Lung (tissue), 12 donors: ENCODE results near the gene SKA1. TPM values are rescaled to one million over a fixed set of nuclear protein-coding genes. Genes with fewer than 3 reads are reported as not detected.
"Not testable (repeated sequence)": the region's sequence is repeated elsewhere in the genome, so short reads cannot be mapped to it uniquely, and the experiment has no call there.

Source experiments
- ATAC-seq: fragments of 200-7000 bp; cut with Tn5 transposase; one replicate; pipeline ENCODE4 v1.9.1; 2020; ENCODE audit warnings: moderate number of reproducible peaks; ENCODE audit not compliant: insufficient read depth, low FRiP score
- DNase-seq, 3 donors: peaks; one replicate each; pipeline ENCODE4 v3.0.0-alpha.2; 2013 to 2017
- H3K27ac ChIP-seq, 2 donors: one replicate each; pipeline ENCODE4 v1.5.1; 2013; ENCODE audit warnings: mild to moderate bottlenecking in 2 of 2, moderate library complexity in 2 of 2, control low read depth in 1 of 2, inconsistent platforms in 1 of 2, low read depth in 1 of 2, low read length in 1 of 2
- H3K27me3 ChIP-seq, 3 donors: one replicate each; pipeline ENCODE4 v1.5.1; 2013; ENCODE audit warnings: low read length in 2 of 3; ENCODE audit not compliant: control insufficient read depth in 3 of 3, insufficient read depth in 3 of 3
- H3K36me3 ChIP-seq, 4 donors: one replicate each; pipeline ENCODE4 v1.5.1; 2013; ENCODE audit warnings: low read length in 4 of 4, mild to moderate bottlenecking in 1 of 4, moderate library complexity in 1 of 4; ENCODE audit not compliant: control insufficient read depth in 4 of 4, insufficient read depth in 4 of 4
- H3K4me1 ChIP-seq, 5 donors: one replicate each; pipeline ENCODE4 v1.5.1; 2013; ENCODE audit warnings: low read length in 5 of 5, mild to moderate bottlenecking in 2 of 5, moderate library complexity in 1 of 5; ENCODE audit not compliant: control insufficient read depth in 5 of 5, insufficient read depth in 5 of 5
- H3K4me3 ChIP-seq: one replicate; pipeline ENCODE4 v1.5.1; 2013; ENCODE audit warnings: mild to moderate bottlenecking, control low read depth, moderate library complexity
- H3K9ac ChIP-seq, 2 donors: one replicate each; pipeline ENCODE4 v1.5.1; 2013; ENCODE audit warnings: low read length in 2 of 2, control low read depth in 1 of 2; ENCODE audit not compliant: insufficient read depth in 1 of 2
- H3K9me3 ChIP-seq, 4 donors: one replicate each; pipeline ENCODE4 v1.5.1; 2013; ENCODE audit warnings: low read length in 3 of 4, mild to moderate bottlenecking in 1 of 4, moderate library complexity in 1 of 4; ENCODE audit not compliant: control insufficient read depth in 4 of 4, insufficient read depth in 3 of 4
- CTCF ChIP-seq: IDR thresholded peaks from 2 replicates; pipeline ENCODE4 v1.5.1; 2012; ENCODE audit warnings: mild to moderate bottlenecking; ENCODE audit errors: control extremely low read depth, extremely low read depth
- WGBS, 2 donors: extraction: QIAGEN DNeasy Blood & Tissue Kit; methylation state at CpG; one replicate each; pipeline ENCODE4 v1.1.7; 2013; 5-methylcytosine and 5-hydroxymethylcytosine counted together
- polyA plus RNA-seq, 2 donors: library from polyadenylated mRNA; stranded (reverse); fragments of 200-250 nt; gene quantifications; one replicate each; pipeline ENCODE4 v1.2.1, GENCODE V29; 2013
- total RNA-seq, 2 donors: library from RNA; depleted of rRNA in 1 of 2; stranded (reverse); fragments of >200 nt in 1 of 2; gene quantifications; one replicate each; pipeline ENCODE4 v1.2.1, GENCODE V29; 2014 to 2021
- donor health status: control.
- donor health status: control.
- donor health status: Bipolar disorder and iron deficiency.
- donor health status: healthy.
- donor health status: DM: yes; HTN: yes; CAD: no.

The SKA1 gene
- total and polyA plus RNA-seq, 4 donors: 0.49 to 1.3 (median 0.54) TPM

GRCh38 chr18:50401295-50401694, 26.4 kb downstream of the SKA1 start:
- Histone ChIP-seq H3K4me1 (peaks cover 0 to 13% (median 2%) of the 10 kb centered on the region in 5 donors), H3K9ac (no peak overlapping the region), H3K9me3 (peaks cover 0 to 5% (median 0%) of the 10 kb centered on the region in 4 donors), H3K36me3 (no peaks in the 10 kb centered on the region), H3K27ac (no peak overlapping the region), H3K27me3 (peaks cover 0 to 14% (median 9%) of the 10 kb centered on the region in 3 donors), H3K4me3 (no peak overlapping the region)
- 34 to 51% methylated on average over 18 of the region's 18 CpGs for WGBS, 2 donors
- DNase-seq (peak; percentile 46 to 63 (median 60)), ATAC-seq (no peak)
- no peak for TF ChIP-seq CTCF

- Histone ChIP-seq H3K27me3 (peaks cover 0 to 14% (median 9%) of the 10 kb centered on the region in 3 donors), H3K4me1 (peaks cover 0 to 13% (median 2%) of the 10 kb centered on the region in 5 donors), H3K36me3 (no peaks in the 10 kb centered on the region), H3K9me3 (peaks cover 0 to 5% (median 0%) of the 10 kb centered on the region in 4 donors), H3K4me3 (no peak overlapping the region), H3K27ac (no peak overlapping the region), H3K9ac (no peak overlapping the region)
- DNase-seq (peak; percentile 46 to 71 (median 62)), ATAC-seq (no peak)
- WGBS, 2 donors: 14 to 19% methylated on average over 21 of the region's 21 CpGs
- TF ChIP-seq CTCF: no peak
Observed at GRCh38 chr18:50401888-50402287, 27.0 kb downstream of the SKA1 start.

GRCh38 chr18:50404752-50405581, 30.1 kb downstream of the SKA1 start:
- ATAC-seq, H3K27ac ChIP-seq, H3K9me3 ChIP-seq, DNase-seq, H3K4me3 ChIP-seq, H3K9ac ChIP-seq, H3K36me3 ChIP-seq: not testable (repeated sequence)
- peaks cover 0 to 13% (median 2%) of the 10 kb centered on the region in 5 donors for H3K4me1 ChIP-seq
- 57 to 58% methylated on average over 13 of the region's 13 CpGs for WGBS, 2 donors
- peaks cover 0 to 19% (median 9%) of the 10 kb centered on the region in 3 donors for H3K27me3 ChIP-seq

GRCh38 chr18:50405582-50406271, 30.9 kb downstream of the SKA1 start:
- Histone ChIP-seq H3K4me1 (peaks cover 0 to 11% (median 2%) of the 10 kb centered on the region in 5 donors), H3K27me3 (peaks cover 0 to 19% (median 9%) of the 10 kb centered on the region in 3 donors), H3K27ac (no peak overlapping the region), H3K36me3 (no peaks in the 10 kb centered on the region), H3K4me3 (no peak overlapping the region), H3K9me3 (peaks cover 0 to 7% (median 0%) of the 10 kb centered on the region in 4 donors), H3K9ac (no peak overlapping the region)
- 58 to 64% methylated on average over 17 of the region's 17 CpGs for WGBS, 2 donors
- no peak for TF ChIP-seq CTCF
- no peak for ATAC-seq
- DNase-seq: no peak
